Right renal pelvis (tissue), 4 donors: ENCODE data around the gene PIH1D2. TPM values are rescaled to one million over a fixed set of nuclear protein-coding genes. Genes with fewer than 3 reads are reported as not detected.

Experiments
- polyA plus RNA-seq, 4 donors: library from polyadenylated mRNA; unstranded; fragments of 120-200 nt; gene quantifications; one replicate each; pipeline ENCODE4 v1.2.1, GENCODE V29; 2013; ENCODE audit not compliant: insufficient read length in 4 of 4

Gene PIH1D2
- polyA plus RNA-seq, 4 donors = 8.6 to 12.5 (median 9.8) TPM

Other genes with a start within 250 kb of the PIH1D2 start
- gene ALG9, start 202.4 kb downstream of the PIH1D2 start, polyA plus RNA-seq = 10 to 100 TPM; 40.3 to 50.2 (median 46.2) TPM
- gene FDXACB1, start 194.9 kb downstream of the PIH1D2 start, polyA plus RNA-seq = 1 to 10 TPM; 5.4 to 6.9 (median 6.2) TPM
- 10 to 100 TPM; 45.5 to 55.0 (median 49.5) TPM for gene CFAP68, start 194.5 kb downstream of the PIH1D2 start, polyA plus RNA-seq
- gene CRYAB, start 162.2 kb downstream of the PIH1D2 start, polyA plus RNA-seq = 10 to 100 TPM; 49.9 to 71.0 (median 58.3) TPM
- 1 to 10 TPM; 1.1 to 2.7 (median 2.1) TPM for gene HSPB2, start 161.3 kb downstream of the PIH1D2 start, polyA plus RNA-seq
- gene C11orf52, start 155.1 kb downstream of the PIH1D2 start, polyA plus RNA-seq = 10 to 100 TPM; 11.0 to 12.8 (median 12.0) TPM
- gene DIXDC1, start 136.7 kb downstream of the PIH1D2 start, polyA plus RNA-seq = 10 to 100 TPM; 17.6 to 21.4 (median 19.3) TPM
- gene DLAT, start 48.6 kb downstream of the PIH1D2 start, polyA plus RNA-seq = 10 to 100 TPM; 47.1 to 60.2 (median 57.4) TPM
- gene NKAPD1, start 282 bp upstream of the PIH1D2 start, polyA plus RNA-seq = 10 to 100 TPM; 43.8 to 56.5 (median 50.4) TPM
- 10 to 100 TPM; 71.6 to 79.1 (median 74.8) TPM for gene TIMM8B, start 12.7 kb upstream of the PIH1D2 start, polyA plus RNA-seq
- gene SDHD, start 12.9 kb upstream of the PIH1D2 start, polyA plus RNA-seq = 100 to 1,000 TPM; 200 to 228 (median 215) TPM
- 10 to 100 TPM in 1 of 4 donors, 1 to 10 TPM in 3; 6.3 to 11.2 (median 8.8) TPM for gene IL18, start 90.1 kb upstream of the PIH1D2 start, polyA plus RNA-seq
- under 1 TPM in 2 of 4 donors, not detected in 2; 0.17 to 0.28 TPM for gene TEX12, start 93.4 kb upstream of the PIH1D2 start, polyA plus RNA-seq
- 1 to 10 TPM; 3.1 to 4.3 (median 3.8) TPM for gene BCO2, start 101.5 kb upstream of the PIH1D2 start, polyA plus RNA-seq
- gene PTS, start 152.4 kb upstream of the PIH1D2 start, polyA plus RNA-seq = 10 to 100 TPM; 45.9 to 58.4 (median 54.8) TPM
- under 1 TPM in 1 of 4 donors, not detected in 3; 0.04 TPM for gene PLET1, start 186.8 kb upstream of the PIH1D2 start, polyA plus RNA-seq